ENCODE results near the gene RUBCN. TPM values are rescaled to one million over a fixed set of nuclear protein-coding genes. Genes with fewer than 3 reads are reported as not detected.
"Not testable (repeated sequence)": the region's sequence is repeated elsewhere in the genome, so short reads cannot be mapped to it uniquely, and the experiment has no call there.

RUBCN gene
- total and polyA plus RNA-seq, 2 experiments from 2014 or later: 10.5 to 18.4 TPM

GRCh38 chr3:197654090-197654997 lies 82.4 kb downstream of the RUBCN start:
- 8 to 11% methylated on average over 13 to 18 of the region's 100 CpGs for WGBS, 2 experiments (ENCODE audit: low coverage in 1 of 2, low lambda C conversion rate in 2 of 2, missing lambda C conversion rate in 2 of 2)
- H3K79me2 ChIP-seq (ENCODE audit: insufficient read depth); H3K9ac ChIP-seq; H3K27me3 ChIP-seq (replicated peaks; ENCODE audit: insufficient read depth); H3F3A ChIP-seq (ENCODE audit: insufficient read depth); H3K36me3 ChIP-seq (ENCODE audit: low read depth); H3K9me3 ChIP-seq (ENCODE audit: low read depth); H3K27ac ChIP-seq; DNase-seq; H2AFZ ChIP-seq; in situ Hi-C loops (cut with MboI); H3K9me2 ChIP-seq (ENCODE audit: insufficient read depth); H3K4me1 ChIP-seq (ENCODE audit: insufficient read depth); H4K20me1 ChIP-seq (ENCODE audit: insufficient read depth): not testable (repeated sequence)
- Histone ChIP-seq H3K4me3 (peak overlapping the region; percentile 47; the same call in 1 of the 2 replicates), H3K4me2 (ENCODE audit: unreplicated experiment) (peak overlapping the region; percentile 35)

- H3K9me2 ChIP-seq (ENCODE audit: insufficient read depth); H3K79me2 ChIP-seq (ENCODE audit: insufficient read depth); H3K27me3 ChIP-seq (replicated peaks; ENCODE audit: insufficient read depth); H3K4me2 ChIP-seq (ENCODE audit: unreplicated experiment); H3K9me3 ChIP-seq (ENCODE audit: low read depth); H3K9ac ChIP-seq; H4K20me1 ChIP-seq (ENCODE audit: insufficient read depth); H2AFZ ChIP-seq; H3K4me3 ChIP-seq; H3K36me3 ChIP-seq (ENCODE audit: low read depth); DNase-seq; H3K4me1 ChIP-seq (ENCODE audit: insufficient read depth); H3F3A ChIP-seq (ENCODE audit: insufficient read depth); in situ Hi-C loops (cut with MboI); H3K27ac ChIP-seq: not testable (repeated sequence)
- whole genome bisulfite sequencing, 2 experiments (ENCODE audit: low coverage in 1 of 2, low lambda C conversion rate in 2 of 2, missing lambda C conversion rate in 2 of 2): 0% methylated on average over 1 of the region's 10 CpGs
Observed at GRCh38 chr3:197652860-197653259, 83.8 kb downstream of the RUBCN start.

- DNase-seq; H3F3A ChIP-seq (ENCODE audit: insufficient read depth); H3K9me2 ChIP-seq (ENCODE audit: insufficient read depth); in situ Hi-C loops (cut with MboI); H2AFZ ChIP-seq; H3K4me1 ChIP-seq (ENCODE audit: insufficient read depth); H3K27me3 ChIP-seq (replicated peaks; ENCODE audit: insufficient read depth); H3K9ac ChIP-seq; H3K4me2 ChIP-seq (ENCODE audit: unreplicated experiment); H4K20me1 ChIP-seq (ENCODE audit: insufficient read depth); H3K4me3 ChIP-seq; H3K79me2 ChIP-seq (ENCODE audit: insufficient read depth); H3K9me3 ChIP-seq (ENCODE audit: low read depth); H3K27ac ChIP-seq; H3K36me3 ChIP-seq (ENCODE audit: low read depth): not testable (repeated sequence)
- 78 to 88% methylated on average over 4 to 5 of the region's 7 CpGs for WGBS, 2 experiments (ENCODE audit: low coverage in 1 of 2, low lambda C conversion rate in 2 of 2, missing lambda C conversion rate in 2 of 2)
Observed at GRCh38 chr3:197647649-197648048, 89.1 kb downstream of the RUBCN start.

- H3K9ac ChIP-seq; H3K4me2 ChIP-seq (ENCODE audit: unreplicated experiment); DNase-seq; H3K9me2 ChIP-seq (ENCODE audit: insufficient read depth); H3F3A ChIP-seq (ENCODE audit: insufficient read depth); H3K9me3 ChIP-seq (ENCODE audit: low read depth); H3K4me1 ChIP-seq (ENCODE audit: insufficient read depth); H3K27ac ChIP-seq; H3K79me2 ChIP-seq (ENCODE audit: insufficient read depth); H3K27me3 ChIP-seq (replicated peaks; ENCODE audit: insufficient read depth); H3K36me3 ChIP-seq (ENCODE audit: low read depth); H2AFZ ChIP-seq; H4K20me1 ChIP-seq (ENCODE audit: insufficient read depth); in situ Hi-C loops (cut with MboI); H3K4me3 ChIP-seq: not testable (repeated sequence)
- 48 to 63% methylated on average over 8 to 9 of the region's 9 CpGs for WGBS, 2 experiments (ENCODE audit: low coverage in 1 of 2, low lambda C conversion rate in 2 of 2, missing lambda C conversion rate in 2 of 2)
Observed at GRCh38 chr3:197647191-197647590, 89.5 kb downstream of the RUBCN start.

- H3K27ac ChIP-seq; H2AFZ ChIP-seq; DNase-seq; H4K20me1 ChIP-seq (ENCODE audit: insufficient read depth); H3K9ac ChIP-seq; H3K79me2 ChIP-seq (ENCODE audit: insufficient read depth); H3K9me2 ChIP-seq (ENCODE audit: insufficient read depth); H3K27me3 ChIP-seq (replicated peaks; ENCODE audit: insufficient read depth); H3F3A ChIP-seq (ENCODE audit: insufficient read depth); H3K9me3 ChIP-seq (ENCODE audit: low read depth); H3K36me3 ChIP-seq (ENCODE audit: low read depth); H3K4me3 ChIP-seq; H3K4me1 ChIP-seq (ENCODE audit: insufficient read depth); in situ Hi-C loops (cut with MboI); H3K4me2 ChIP-seq (ENCODE audit: unreplicated experiment): not testable (repeated sequence)
- 70 to 87% methylated on average over 3 to 12 of the region's 12 CpGs for WGBS, 2 experiments (ENCODE audit: low coverage in 1 of 2, low lambda C conversion rate in 2 of 2, missing lambda C conversion rate in 2 of 2)
Observed at GRCh38 chr3:197646294-197646693, 90.4 kb downstream of the RUBCN start.

- H3K4me3 ChIP-seq; H3K9me2 ChIP-seq (ENCODE audit: insufficient read depth); H3K36me3 ChIP-seq (ENCODE audit: low read depth); H2AFZ ChIP-seq; H3K9me3 ChIP-seq (ENCODE audit: low read depth); H3K4me2 ChIP-seq (ENCODE audit: unreplicated experiment); DNase-seq; H3K27me3 ChIP-seq (replicated peaks; ENCODE audit: insufficient read depth); H3F3A ChIP-seq (ENCODE audit: insufficient read depth); in situ Hi-C loops (cut with MboI); H3K9ac ChIP-seq; H3K4me1 ChIP-seq (ENCODE audit: insufficient read depth); H4K20me1 ChIP-seq (ENCODE audit: insufficient read depth); H3K27ac ChIP-seq; H3K79me2 ChIP-seq (ENCODE audit: insufficient read depth): not testable (repeated sequence)
- WGBS, 2 experiments (ENCODE audit: low coverage in 1 of 2, low lambda C conversion rate in 2 of 2, missing lambda C conversion rate in 2 of 2): 65 to 76% methylated on average over 5 to 7 of the region's 10 CpGs
Observed at GRCh38 chr3:197637556-197637955, 99.1 kb downstream of the RUBCN start.

GRCh38 chr3:197631989-197632388 lies 104.7 kb downstream of the RUBCN start:
- H3K79me2 ChIP-seq (ENCODE audit: insufficient read depth); H3K36me3 ChIP-seq (ENCODE audit: low read depth); H3K4me3 ChIP-seq; H3K27me3 ChIP-seq (replicated peaks; ENCODE audit: insufficient read depth); H3K27ac ChIP-seq; H3K9me3 ChIP-seq (ENCODE audit: low read depth); H3K9ac ChIP-seq; H3F3A ChIP-seq (ENCODE audit: insufficient read depth); H3K4me1 ChIP-seq (ENCODE audit: insufficient read depth); H3K9me2 ChIP-seq (ENCODE audit: insufficient read depth); H2AFZ ChIP-seq; in situ Hi-C loops (cut with MboI); H4K20me1 ChIP-seq (ENCODE audit: insufficient read depth); H3K4me2 ChIP-seq (ENCODE audit: unreplicated experiment): not testable (repeated sequence)
- 11 to 20% methylated on average over 6 to 10 of the region's 11 CpGs for WGBS, 2 experiments (ENCODE audit: low coverage in 1 of 2, low lambda C conversion rate in 2 of 2, missing lambda C conversion rate in 2 of 2)
- peak; percentile 2 for DNase-seq
